ENCODE results near the gene KCNH2.

DNA sequence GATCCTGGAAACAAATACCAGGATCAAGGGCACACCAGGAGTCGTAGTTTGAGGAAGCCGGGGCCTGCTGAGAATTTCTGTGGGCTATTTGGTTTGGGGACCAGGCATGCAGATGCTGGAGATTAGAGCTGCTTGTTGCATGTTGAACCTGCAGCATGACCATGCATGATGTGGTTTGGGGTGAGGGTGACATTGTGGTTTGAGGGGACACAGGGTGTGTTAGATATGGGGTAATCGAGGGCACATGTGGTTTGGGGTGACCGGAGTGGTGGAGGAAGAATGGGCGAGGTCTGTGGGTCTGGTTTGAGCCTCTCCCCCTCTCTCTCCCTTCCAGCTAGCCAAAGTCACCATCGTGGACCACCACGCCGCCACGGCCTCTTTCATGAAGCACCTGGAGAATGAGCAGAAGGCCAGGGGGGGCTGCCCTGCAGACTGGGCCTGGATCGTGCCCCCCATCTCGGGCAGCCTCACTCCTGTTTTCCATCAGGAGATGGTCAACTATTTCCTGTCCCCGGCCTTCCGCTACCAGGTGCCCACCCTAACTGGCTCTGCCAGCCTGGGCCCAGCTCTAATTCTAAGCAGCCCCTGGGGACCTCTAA is 22.9 kb upstream of the KCNH2 start:
- no peak for TF ChIP-seq ZNF296 (CRISPR knock-in tag; conservative IDR thresholded peaks at IDR 0.05)
- no peak for TF ChIP-seq RBM22 (optimal IDR thresholded peaks at IDR 0.05; ENCODE audit: low read length)
- TF ChIP-seq, protein P1, sequence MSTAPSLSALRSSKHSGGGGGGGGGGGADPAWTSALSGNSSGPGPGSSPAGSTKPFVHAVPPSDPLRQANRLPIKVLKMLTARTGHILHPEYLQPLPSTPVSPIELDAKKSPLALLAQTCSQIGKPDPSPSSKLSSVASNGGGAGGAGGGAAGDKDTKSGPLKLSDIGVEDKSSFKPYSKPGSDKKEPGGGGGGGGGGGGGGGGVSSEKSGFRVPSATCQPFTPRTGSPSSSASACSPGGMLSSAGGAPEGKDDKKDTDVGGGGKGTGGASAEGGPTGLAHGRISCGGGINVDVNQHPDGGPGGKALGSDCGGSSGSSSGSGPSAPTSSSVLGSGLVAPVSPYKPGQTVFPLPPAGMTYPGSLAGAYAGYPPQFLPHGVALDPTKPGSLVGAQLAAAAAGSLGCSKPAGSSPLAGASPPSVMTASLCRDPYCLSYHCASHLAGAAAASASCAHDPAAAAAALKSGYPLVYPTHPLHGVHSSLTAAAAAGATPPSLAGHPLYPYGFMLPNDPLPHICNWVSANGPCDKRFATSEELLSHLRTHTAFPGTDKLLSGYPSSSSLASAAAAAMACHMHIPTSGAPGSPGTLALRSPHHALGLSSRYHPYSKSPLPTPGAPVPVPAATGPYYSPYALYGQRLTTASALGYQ (CRISPR knock-in tag; IDR thresholded peaks at IDR 0.05), result no peak
- no peak for TF ChIP-seq ZNF121 (CRISPR knock-in tag; IDR thresholded peaks at IDR 0.05)
- no peak for TF ChIP-seq NR2F1 (CRISPR knock-in tag; IDR thresholded peaks at IDR 0.05)
- TF ChIP-seq, protein P2, sequence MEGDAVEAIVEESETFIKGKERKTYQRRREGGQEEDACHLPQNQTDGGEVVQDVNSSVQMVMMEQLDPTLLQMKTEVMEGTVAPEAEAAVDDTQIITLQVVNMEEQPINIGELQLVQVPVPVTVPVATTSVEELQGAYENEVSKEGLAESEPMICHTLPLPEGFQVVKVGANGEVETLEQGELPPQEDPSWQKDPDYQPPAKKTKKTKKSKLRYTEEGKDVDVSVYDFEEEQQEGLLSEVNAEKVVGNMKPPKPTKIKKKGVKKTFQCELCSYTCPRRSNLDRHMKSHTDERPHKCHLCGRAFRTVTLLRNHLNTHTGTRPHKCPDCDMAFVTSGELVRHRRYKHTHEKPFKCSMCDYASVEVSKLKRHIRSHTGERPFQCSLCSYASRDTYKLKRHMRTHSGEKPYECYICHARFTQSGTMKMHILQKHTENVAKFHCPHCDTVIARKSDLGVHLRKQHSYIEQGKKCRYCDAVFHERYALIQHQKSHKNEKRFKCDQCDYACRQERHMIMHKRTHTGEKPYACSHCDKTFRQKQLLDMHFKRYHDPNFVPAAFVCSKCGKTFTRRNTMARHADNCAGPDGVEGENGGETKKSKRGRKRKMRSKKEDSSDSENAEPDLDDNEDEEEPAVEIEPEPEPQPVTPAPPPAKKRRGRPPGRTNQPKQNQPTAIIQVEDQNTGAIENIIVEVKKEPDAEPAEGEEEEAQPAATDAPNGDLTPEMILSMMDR (CRISPR knock-in tag; IDR thresholded peaks at IDR 0.05), result no peak
- no peak for TF ChIP-seq POLR2A (IDR thresholded peaks at IDR 0.05; ENCODE audit: insufficient read depth in 1 of 2, low read depth in 2 of 2, low read length in 2 of 2)

All from HepG2 (cell line).